GM18951 (cell line): Measurements from ENCODE around the gene PIGO.

ENCODE experiments used
- POLR2A ChIP-seq: IDR thresholded peaks from 4 replicates; pipeline ENCODE4 v1.6.1; 2011; ENCODE audit warnings: mild to moderate bottlenecking; ENCODE audit not compliant: insufficient read length, insufficient read depth; ENCODE audit errors: extremely low read depth
- in situ Hi-C: fragments of 300-500 bp; cut with MboI; formaldehyde crosslinking; loops from one replicate; pipeline ENCODE4 v1.12.0; 2022; ENCODE audit warnings: low sequenced_read_pairs, mixed read lengths, inconsistent platforms; ENCODE audit not compliant: unreplicated experiment

The PIGO gene

GRCh38 chr9:35096035-35096849 lies at the start of gene PIGO:
PIGO (minus strand) TSS chr9:35096591; CDS start chr9:35095565, 1,026 bp downstream.
- in situ Hi-C loops: no loop called here
- TF ChIP-seq POLR2A: peak; percentile 89

- TF ChIP-seq POLR2A: no peak
- in situ Hi-C loops: no loop called here
Measured at GRCh38 chr9:35142037-35142436, 45.6 kb upstream of the PIGO start.

- in situ Hi-C loops: no loop called here
- TF ChIP-seq POLR2A: no peak
Measured at GRCh38 chr9:35140093-35140492, 43.7 kb upstream of the PIGO start.

- no peak for TF ChIP-seq POLR2A
- in situ Hi-C loops: no loop called here
Measured at GRCh38 chr9:35136866-35137265, 40.5 kb upstream of the PIGO start.

- TF ChIP-seq POLR2A: no peak
- in situ Hi-C loops: no loop called here
Measured at GRCh38 chr9:35135988-35136387, 39.6 kb upstream of the PIGO start.

- in situ Hi-C loops: no loop called here
Measured at GRCh38 chr9:35134920-35135319, 38.5 kb upstream of the PIGO start.

GRCh38 chr9:35116898-35117551 lies 20.6 kb upstream of the PIGO start:
- in situ Hi-C loops: loop anchor here (5.0 kb wide), 1 partner anchor 360 kb away; no protein-coding TSS in a partner anchor
- no peak for TF ChIP-seq POLR2A

More at GRCh38 chr9:35134920-35135319, 38.5 kb upstream of the PIGO start:
- no peak for TF ChIP-seq POLR2A

GRCh38 chr9:35116539-35116897 lies 20.1 kb upstream of the PIGO start:
- in situ Hi-C loops: loop anchor here (5.0 kb wide), 1 partner anchor 361 kb away; no protein-coding TSS in a partner anchor

GRCh38 chr9:35115680-35116538 lies 19.5 kb upstream of the PIGO start, which contains the start of gene ATOSB:
ATOSB (minus strand) TSS chr9:35115862; CDS start chr9:35108274, 7,588 bp downstream.
- in situ Hi-C loops: loop anchor here (5.0 kb wide), 1 partner anchor 361 kb away; no protein-coding TSS in a partner anchor
- TF ChIP-seq POLR2A: peak; percentile 51

More at GRCh38 chr9:35116539-35116897, 20.1 kb upstream of the PIGO start:
- TF ChIP-seq POLR2A: no peak

GRCh38 chr9:35114840-35115628 lies 18.6 kb upstream of the PIGO start:
- TF ChIP-seq POLR2A: no peak
- in situ Hi-C loops: loop anchor here (5.0 kb wide), 1 partner anchor 362 kb away; no protein-coding TSS in a partner anchor

- in situ Hi-C loops: no loop called here
Measured at GRCh38 chr9:35114113-35114839, 17.9 kb upstream of the PIGO start.

More at GRCh38 chr9:35114113-35114839, 17.9 kb upstream of the PIGO start:
- TF ChIP-seq POLR2A: peak; percentile 23
